Measurements from ENCODE around the gene NEURL2.

NEURL2 gene

DNA sequence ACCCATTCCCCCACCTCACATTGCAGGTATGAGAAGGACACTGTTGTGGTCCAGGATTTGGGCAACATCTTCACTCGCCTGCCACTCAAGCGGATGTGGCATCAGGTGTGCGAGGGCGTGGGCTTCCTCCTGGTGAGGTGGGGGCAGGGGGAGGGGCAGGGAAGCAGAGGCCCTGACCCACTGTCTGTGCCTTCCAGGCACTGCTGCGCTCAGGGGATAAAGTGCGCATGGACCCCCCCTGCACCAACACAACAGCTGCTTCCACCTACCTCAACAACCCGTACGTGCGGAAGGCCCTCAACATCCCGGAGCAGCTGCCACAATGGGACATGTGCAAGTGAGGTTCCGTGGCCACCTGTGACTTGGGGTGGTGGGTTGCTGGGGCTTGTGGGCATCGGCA is 3.8 kb upstream of the NEURL2 start:
- no peaks in the 10 kb centered on the region for H3K27me3 ChIP-seq (ENCODE audit: control insufficient read depth, insufficient read depth, low read length)
- no peaks in the 10 kb centered on the region for H3K9me3 ChIP-seq (ENCODE audit: control insufficient read depth, insufficient read depth, low read length)
- H3K4me1 ChIP-seq (ENCODE audit: control insufficient read depth, insufficient read depth, low read length) = 0 out of 2 replicates have a peak, but pooled peaks cover 5% of the 10 kb centered on the region
- H3K27ac ChIP-seq (ENCODE audit: low read depth, low read length) = no peak overlapping the region
- H3K36me3 ChIP-seq (ENCODE audit: control insufficient read depth, insufficient read depth, low read length) = peaks cover 69% of the 10 kb centered on the region
- no peak overlapping the region for H3K4me3 ChIP-seq (ENCODE audit: low read depth, low read length)
- H3K9ac ChIP-seq (ENCODE audit: low read depth, low read length) = no peak overlapping the region

DNA sequence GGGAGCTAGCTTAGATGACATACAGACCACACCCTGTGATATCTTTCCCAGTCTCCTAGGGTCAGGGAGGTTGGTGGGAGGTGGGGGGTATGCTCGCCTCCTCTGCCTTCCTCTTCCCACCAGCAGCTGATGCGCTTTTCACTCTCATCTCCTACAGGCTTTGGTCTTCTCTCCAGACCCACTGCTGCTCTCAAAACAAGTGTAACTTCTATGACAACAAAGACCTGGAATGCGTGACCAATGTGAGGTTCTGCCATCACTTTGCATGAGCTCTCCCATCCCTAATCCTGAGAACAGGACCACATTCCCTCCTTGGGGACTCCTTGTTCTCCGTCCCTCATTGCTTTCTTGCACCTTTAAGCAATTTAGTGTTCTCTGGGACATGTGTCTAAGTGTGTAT is 2.8 kb upstream of the NEURL2 start:
- H3K36me3 ChIP-seq (ENCODE audit: control insufficient read depth, insufficient read depth, low read length) = peaks cover 63% of the 10 kb centered on the region
- H3K27ac ChIP-seq (ENCODE audit: low read depth, low read length) = no peak overlapping the region
- no peaks in the 10 kb centered on the region for H3K9me3 ChIP-seq (ENCODE audit: control insufficient read depth, insufficient read depth, low read length)
- no peaks in the 10 kb centered on the region for H3K27me3 ChIP-seq (ENCODE audit: control insufficient read depth, insufficient read depth, low read length)
- H3K4me1 ChIP-seq (ENCODE audit: control insufficient read depth, insufficient read depth, low read length) = 0 out of 2 replicates have a peak, but pooled peaks cover 5% of the 10 kb centered on the region
- H3K4me3 ChIP-seq (ENCODE audit: low read depth, low read length) = no peak overlapping the region
- no peak overlapping the region for H3K9ac ChIP-seq (ENCODE audit: low read depth, low read length)

DNA sequence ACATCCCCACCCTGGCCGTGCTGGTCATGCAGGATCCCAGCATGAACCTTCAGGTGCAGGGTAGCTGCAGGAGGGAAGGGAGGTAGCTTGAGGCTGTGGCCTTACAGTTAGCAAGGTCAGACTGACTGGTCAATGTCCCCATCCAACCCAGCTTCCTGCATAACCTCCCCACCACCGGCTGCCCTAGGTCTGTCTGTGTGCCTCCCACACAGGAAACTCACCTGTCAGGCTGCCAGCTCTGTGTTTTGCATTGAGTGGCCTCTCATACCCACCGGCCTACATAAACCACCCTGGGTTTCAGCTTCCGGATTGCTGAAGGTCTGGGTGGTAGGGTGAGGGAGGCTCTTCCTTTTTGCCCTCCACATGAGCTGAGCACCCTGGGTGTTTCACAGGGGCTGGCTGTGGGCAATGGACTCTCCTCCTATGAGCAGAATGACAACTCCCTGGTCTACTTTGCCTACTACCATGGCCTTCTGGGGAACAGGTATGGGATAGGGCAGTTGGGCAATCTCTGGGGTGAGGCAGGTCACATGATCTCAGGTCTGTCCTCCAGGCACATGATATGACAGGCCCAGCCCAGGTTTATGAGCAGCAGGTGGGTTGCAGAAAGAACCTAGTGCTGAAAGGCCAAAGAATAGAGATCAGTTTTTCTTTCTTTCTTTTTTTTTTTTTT is 2.0 kb upstream of the NEURL2 start:
- Histone ChIP-seq H3K9ac (ENCODE audit: low read depth, low read length) (no peak overlapping the region), H3K4me3 (ENCODE audit: low read depth, low read length) (no peak overlapping the region), H3K4me1 (ENCODE audit: control insufficient read depth, insufficient read depth, low read length) (0 out of 2 replicates have a peak, but pooled peaks cover 5% of the 10 kb centered on the region), H3K9me3 (ENCODE audit: control insufficient read depth, insufficient read depth, low read length) (no peaks in the 10 kb centered on the region), H3K36me3 (ENCODE audit: control insufficient read depth, insufficient read depth, low read length) (peaks cover 60% of the 10 kb centered on the region), H3K27ac (ENCODE audit: low read depth, low read length) (no peak overlapping the region), H3K27me3 (ENCODE audit: control insufficient read depth, insufficient read depth, low read length) (no peaks in the 10 kb centered on the region)

DNA sequence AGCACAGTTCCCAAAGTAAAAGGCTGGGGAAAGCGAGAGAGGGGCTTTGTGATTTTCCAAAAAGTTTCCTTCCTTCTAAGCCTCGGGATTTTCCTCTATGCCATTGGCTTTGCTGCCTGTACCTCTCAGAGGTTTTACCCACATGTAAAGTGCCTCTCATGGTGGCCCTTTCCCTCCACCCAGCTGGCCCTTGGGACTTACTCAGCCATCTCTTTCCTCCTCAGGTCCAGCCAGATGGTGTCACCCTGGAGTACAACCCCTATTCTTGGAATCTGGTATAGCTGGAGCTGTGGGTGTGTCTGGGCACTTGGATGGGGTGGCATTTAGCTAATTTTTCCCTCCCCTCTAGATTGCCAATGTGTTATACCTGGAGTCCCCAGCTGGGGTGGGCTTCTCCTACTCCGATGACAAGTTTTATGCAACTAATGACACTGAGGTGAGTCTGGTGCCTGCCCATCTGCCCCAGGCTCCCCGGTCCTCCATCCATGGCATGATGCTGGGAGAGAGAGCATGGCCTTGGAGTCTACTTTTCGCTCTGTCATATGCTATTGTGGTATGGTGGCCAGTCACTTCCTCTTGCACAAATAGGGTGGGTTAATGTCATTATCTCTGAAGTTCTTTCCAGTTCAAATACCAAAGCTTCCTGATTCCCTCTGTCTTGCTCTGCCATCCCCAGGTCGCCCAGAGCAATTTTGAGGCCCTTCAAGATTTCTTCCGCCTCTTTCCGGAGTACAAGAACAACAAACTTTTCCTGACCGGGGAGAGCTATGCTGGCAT is 1.2 kb upstream of the NEURL2 start:
- Histone ChIP-seq H3K27me3 (ENCODE audit: control insufficient read depth, insufficient read depth, low read length) (no peaks in the 10 kb centered on the region), H3K36me3 (ENCODE audit: control insufficient read depth, insufficient read depth, low read length) (peaks cover 57% of the 10 kb centered on the region), H3K9me3 (ENCODE audit: control insufficient read depth, insufficient read depth, low read length) (no peaks in the 10 kb centered on the region), H3K9ac (ENCODE audit: low read depth, low read length) (peak overlapping the region; percentile 60; the same call in 1 of the 2 replicates), H3K4me3 (ENCODE audit: low read depth, low read length) (peak overlapping the region; percentile 80), H3K27ac (ENCODE audit: low read depth, low read length) (no peak overlapping the region), H3K4me1 (ENCODE audit: control insufficient read depth, insufficient read depth, low read length) (0 out of 2 replicates have a peak, but pooled peaks cover 5% of the 10 kb centered on the region)

DNA sequence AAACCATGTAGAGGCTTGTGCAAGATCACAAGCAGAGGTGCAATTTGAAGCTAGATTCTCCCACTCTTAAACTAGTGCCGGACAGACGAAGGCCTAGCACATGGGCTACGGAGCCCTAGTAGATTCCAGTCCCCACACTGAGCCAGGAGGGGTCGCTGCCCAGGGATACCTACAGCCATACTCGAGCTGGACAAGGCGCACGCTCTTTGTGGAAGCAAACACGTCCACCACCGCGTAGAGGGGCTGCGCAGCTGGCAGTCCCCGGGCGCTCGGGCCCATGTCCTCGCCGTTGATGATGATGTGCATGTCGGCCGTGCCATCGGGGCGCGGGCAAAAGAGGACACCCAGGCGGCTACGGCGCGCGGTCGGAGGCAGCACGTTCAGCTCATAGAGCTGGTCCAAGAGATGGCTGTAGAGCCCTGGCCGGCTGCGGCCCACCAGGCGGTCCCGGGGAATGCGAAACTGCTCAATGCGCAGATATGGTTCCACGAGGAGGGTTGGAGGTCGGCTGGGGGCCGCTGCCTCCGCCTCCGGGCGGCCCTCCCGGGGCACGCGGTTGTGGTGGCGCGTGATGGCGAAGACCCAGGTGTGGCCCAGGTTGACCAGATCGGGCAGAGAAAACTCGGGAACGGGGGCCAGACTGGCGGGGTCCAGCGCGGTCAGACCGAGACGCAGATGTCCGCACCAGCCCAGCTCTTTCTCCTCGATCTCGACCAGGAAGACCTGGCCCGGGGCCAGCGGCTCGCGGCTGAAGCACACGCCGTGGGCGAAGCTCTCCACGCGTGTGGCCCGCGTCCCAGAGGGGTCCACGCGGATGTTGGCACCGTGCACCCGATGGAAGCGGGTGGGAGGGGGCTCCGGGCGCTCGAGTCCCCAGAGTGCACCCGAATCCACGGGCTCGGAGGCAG is 677 bp downstream of the NEURL2 start:
- H3K36me3 ChIP-seq (ENCODE audit: control insufficient read depth, insufficient read depth, low read length) = peaks cover 44% of the 10 kb centered on the region
- H3K9me3 ChIP-seq (ENCODE audit: control insufficient read depth, insufficient read depth, low read length) = no peaks in the 10 kb centered on the region
- no peaks in the 10 kb centered on the region for H3K27me3 ChIP-seq (ENCODE audit: control insufficient read depth, insufficient read depth, low read length)
- H3K4me3 ChIP-seq (ENCODE audit: low read depth, low read length) = peak overlapping the region; percentile 80
- peak overlapping the region; percentile 69 for H3K27ac ChIP-seq (ENCODE audit: low read depth, low read length)
- peak overlapping the region; percentile 60; the same call in 1 of the 2 replicates for H3K9ac ChIP-seq (ENCODE audit: low read depth, low read length)
- 0 out of 2 replicates have a peak, but pooled peaks cover 5% of the 10 kb centered on the region for H3K4me1 ChIP-seq (ENCODE audit: control insufficient read depth, insufficient read depth, low read length)

DNA sequence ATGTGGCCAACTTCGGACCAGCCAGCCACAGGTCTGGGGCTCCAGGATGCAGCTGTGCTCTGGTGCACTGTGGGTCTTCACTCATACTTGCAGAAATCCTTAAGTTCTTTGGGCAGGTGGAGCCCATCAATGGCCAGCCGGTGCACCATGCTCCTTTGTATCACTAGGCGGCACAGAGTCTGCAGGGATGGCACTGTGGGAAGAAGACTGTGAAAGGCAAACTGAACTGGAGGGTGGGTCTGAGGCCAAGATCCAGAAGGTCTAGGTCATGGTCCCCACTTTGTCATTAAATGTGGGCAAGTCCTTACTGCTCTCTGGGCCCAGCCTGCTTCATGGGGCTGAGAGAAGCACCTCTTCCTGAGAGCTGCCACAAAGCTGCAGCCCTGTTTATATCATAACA is 2.3 kb downstream of the NEURL2 start:
- no peaks in the 10 kb centered on the region for H3K9me3 ChIP-seq (ENCODE audit: control insufficient read depth, insufficient read depth, low read length)
- no peak overlapping the region for H3K4me3 ChIP-seq (ENCODE audit: low read depth, low read length)
- no peak overlapping the region for H3K9ac ChIP-seq (ENCODE audit: low read depth, low read length)
- H3K4me1 ChIP-seq (ENCODE audit: control insufficient read depth, insufficient read depth, low read length) = 0 out of 2 replicates have a peak, but pooled peaks cover 5% of the 10 kb centered on the region
- H3K27me3 ChIP-seq (ENCODE audit: control insufficient read depth, insufficient read depth, low read length) = no peaks in the 10 kb centered on the region
- H3K27ac ChIP-seq (ENCODE audit: low read depth, low read length) = no peak overlapping the region
- peaks cover 38% of the 10 kb centered on the region for H3K36me3 ChIP-seq (ENCODE audit: control insufficient read depth, insufficient read depth, low read length)

DNA sequence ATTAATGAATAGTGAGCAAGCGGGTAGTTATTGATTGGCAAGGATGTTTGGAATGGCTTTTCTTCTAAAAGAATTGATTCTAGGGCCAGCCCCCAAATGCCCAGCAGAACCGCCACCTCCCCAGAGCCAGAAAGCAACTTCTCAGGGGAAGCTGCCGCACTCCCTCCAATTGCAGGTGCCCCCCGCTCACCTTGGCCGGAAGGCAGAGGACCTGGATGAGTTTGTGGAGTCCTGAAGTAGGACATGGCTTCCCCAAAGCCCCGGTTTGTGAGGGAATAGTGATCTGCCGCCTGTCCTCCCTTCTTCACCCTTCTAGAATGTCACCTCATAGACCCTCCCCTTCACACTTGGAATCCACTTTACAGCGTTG is 3.7 kb downstream of the NEURL2 start, which contains the start of gene SPATA25:
TSS of gene SPATA25 (minus strand) at position 277 of the 370 bp plus-strand sequence. CDS start at position 245, 32 bp downstream.
- Histone ChIP-seq H3K27ac (ENCODE audit: low read depth, low read length) (no peak within 1 kb of the TSS), H3K9me3 (ENCODE audit: control insufficient read depth, insufficient read depth, low read length) (no peaks in the 10 kb centered on the region), H3K4me3 (ENCODE audit: low read depth, low read length) (no peak within 1 kb of the TSS), H3K4me1 (ENCODE audit: control insufficient read depth, insufficient read depth, low read length) (0 out of 2 replicates have a peak, but pooled peaks cover 5% of the 10 kb centered on the region), H3K9ac (ENCODE audit: low read depth, low read length) (no peak within 1 kb of the TSS), H3K27me3 (ENCODE audit: control insufficient read depth, insufficient read depth, low read length) (no peaks in the 10 kb centered on the region), H3K36me3 (ENCODE audit: control insufficient read depth, insufficient read depth, low read length) (peaks cover 41% of the 10 kb centered on the region)

DNA sequence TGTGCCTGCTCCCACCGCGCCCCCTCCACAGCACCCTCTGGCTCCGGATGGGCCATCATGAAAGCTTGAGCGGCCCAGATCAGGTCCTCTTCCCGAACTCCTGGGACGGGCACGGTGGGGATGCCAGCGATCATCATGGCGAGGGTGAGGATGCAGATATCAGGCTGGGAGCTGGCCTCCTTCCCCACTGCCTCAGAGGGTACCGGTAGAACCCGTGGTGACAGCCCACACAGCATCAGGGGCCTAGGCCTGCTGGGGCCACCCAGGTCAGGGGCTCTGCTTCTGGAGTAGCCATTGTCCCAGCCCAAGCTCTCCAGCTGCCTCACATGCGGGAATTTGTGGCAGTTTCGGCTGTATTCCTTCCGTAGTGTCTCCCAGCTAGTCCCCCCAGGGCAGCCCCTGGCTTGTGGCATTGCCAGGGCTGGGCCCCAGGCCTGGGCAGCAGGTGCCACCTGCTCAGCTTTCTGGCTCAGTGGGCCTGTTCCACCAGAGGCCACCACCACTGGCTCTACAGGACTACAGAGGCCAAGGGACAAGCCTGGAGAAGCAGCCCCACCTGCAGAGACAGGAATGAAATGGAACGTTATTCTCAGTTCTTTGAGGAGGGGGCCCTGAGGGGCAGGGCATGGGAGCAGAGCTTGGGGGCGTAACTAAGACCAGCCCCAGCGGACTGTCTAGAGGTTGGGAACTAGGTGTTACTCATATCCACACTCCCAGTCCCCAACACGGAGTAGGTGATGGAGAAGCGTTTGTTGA is 4.2 kb downstream of the NEURL2 start:
- no peak overlapping the region for H3K27ac ChIP-seq (ENCODE audit: low read depth, low read length)
- no peaks in the 10 kb centered on the region for H3K27me3 ChIP-seq (ENCODE audit: control insufficient read depth, insufficient read depth, low read length)
- H3K9me3 ChIP-seq (ENCODE audit: control insufficient read depth, insufficient read depth, low read length) = no peaks in the 10 kb centered on the region
- peaks cover 41% of the 10 kb centered on the region for H3K36me3 ChIP-seq (ENCODE audit: control insufficient read depth, insufficient read depth, low read length)
- H3K4me1 ChIP-seq (ENCODE audit: control insufficient read depth, insufficient read depth, low read length) = 0 out of 2 replicates have a peak, but pooled peaks cover under 1% of the 10 kb centered on the region
- H3K9ac ChIP-seq (ENCODE audit: low read depth, low read length) = no peak overlapping the region
- H3K4me3 ChIP-seq (ENCODE audit: low read depth, low read length) = no peak overlapping the region

DNA sequence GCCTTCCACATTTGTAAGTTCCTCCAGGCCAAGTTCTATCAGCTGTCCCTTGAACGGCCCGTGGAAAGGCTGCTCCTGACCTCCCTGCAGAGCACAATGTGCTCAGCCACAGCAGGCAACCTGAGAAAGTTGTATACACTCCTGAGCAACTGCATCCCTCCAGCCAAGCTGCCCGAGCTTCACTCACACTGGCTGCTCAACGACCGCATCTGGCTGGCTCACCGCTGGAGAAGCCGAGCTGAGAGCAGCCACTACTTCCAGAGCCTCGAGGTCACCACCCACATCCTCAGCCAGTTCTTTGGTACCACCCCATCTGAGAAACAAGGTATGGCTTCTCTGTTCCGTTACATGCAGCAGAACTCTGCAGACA is 7.9 kb downstream of the NEURL2 start:
- H3K9ac ChIP-seq (ENCODE audit: low read depth, low read length) = no peak overlapping the region
- peaks cover 35% of the 10 kb centered on the region for H3K36me3 ChIP-seq (ENCODE audit: control insufficient read depth, insufficient read depth, low read length)
- H3K4me3 ChIP-seq (ENCODE audit: low read depth, low read length) = no peak overlapping the region
- H3K9me3 ChIP-seq (ENCODE audit: control insufficient read depth, insufficient read depth, low read length) = no peaks in the 10 kb centered on the region
- H3K27ac ChIP-seq (ENCODE audit: low read depth, low read length) = no peak overlapping the region
- H3K4me1 ChIP-seq (ENCODE audit: control insufficient read depth, insufficient read depth, low read length) = no peaks in the 10 kb centered on the region
- H3K27me3 ChIP-seq (ENCODE audit: control insufficient read depth, insufficient read depth, low read length) = no peaks in the 10 kb centered on the region

DNA sequence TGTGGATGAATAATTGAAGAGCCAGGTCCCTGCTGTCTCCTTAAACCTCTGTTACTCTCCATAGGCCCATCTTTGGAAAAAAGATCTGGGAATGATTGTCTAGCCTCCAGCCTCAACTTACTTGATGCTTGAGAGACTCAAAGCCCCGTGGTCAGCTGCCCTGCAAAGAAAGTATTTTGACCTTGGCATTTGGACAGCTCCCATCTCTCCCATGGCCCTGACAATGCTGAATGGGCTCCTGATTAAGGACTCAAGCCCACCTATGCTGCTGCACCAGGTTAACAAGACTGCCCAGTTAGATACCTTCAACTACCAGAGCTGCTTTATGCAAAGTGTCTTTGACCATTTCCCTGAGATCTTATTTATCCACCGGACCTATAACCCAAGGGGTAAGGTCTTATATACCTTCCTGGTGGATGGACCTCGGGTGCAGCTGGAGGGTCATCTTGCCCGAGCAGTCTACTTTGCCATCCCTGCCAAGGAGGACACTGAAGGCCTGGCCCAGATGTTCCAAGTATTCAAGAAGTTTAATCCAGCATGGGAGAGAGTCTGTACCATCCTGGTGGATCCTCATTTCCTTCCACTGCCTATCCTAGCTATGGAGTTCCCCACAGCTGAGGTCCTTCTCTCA is 8.4 kb downstream of the NEURL2 start:
- H3K9me3 ChIP-seq (ENCODE audit: control insufficient read depth, insufficient read depth, low read length) = no peaks in the 10 kb centered on the region
- H3K9ac ChIP-seq (ENCODE audit: low read depth, low read length) = no peak overlapping the region
- H3K27me3 ChIP-seq (ENCODE audit: control insufficient read depth, insufficient read depth, low read length) = no peaks in the 10 kb centered on the region
- no peaks in the 10 kb centered on the region for H3K4me1 ChIP-seq (ENCODE audit: control insufficient read depth, insufficient read depth, low read length)
- H3K27ac ChIP-seq (ENCODE audit: low read depth, low read length) = no peak overlapping the region
- peaks cover 37% of the 10 kb centered on the region for H3K36me3 ChIP-seq (ENCODE audit: control insufficient read depth, insufficient read depth, low read length)
- no peak overlapping the region for H3K4me3 ChIP-seq (ENCODE audit: low read depth, low read length)

All from HUES48 (cell line).